ENCODE data around the gene SRMS.

Gene SRMS

DNA sequence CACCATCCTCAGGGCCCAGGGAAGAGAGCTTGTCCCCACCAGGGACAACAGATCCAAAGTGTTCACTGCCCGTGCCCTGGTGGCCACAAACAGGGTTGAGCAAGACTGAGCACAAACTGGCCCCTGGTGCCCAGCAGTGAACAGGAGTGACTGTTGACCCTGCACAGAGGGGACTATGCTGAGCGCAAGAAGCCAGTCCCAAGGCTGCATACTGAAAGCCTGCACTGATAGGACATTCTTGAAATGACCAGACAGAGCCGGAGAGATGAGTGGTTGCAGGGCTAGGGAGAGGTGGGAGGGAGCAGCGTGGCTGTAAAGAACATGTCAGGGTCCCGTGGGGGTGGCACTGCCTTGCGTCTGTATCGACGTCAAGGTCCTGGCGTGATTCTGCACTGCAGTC lies 3.5 kb upstream of the SRMS start:
- no peak for DNase-seq

DNA sequence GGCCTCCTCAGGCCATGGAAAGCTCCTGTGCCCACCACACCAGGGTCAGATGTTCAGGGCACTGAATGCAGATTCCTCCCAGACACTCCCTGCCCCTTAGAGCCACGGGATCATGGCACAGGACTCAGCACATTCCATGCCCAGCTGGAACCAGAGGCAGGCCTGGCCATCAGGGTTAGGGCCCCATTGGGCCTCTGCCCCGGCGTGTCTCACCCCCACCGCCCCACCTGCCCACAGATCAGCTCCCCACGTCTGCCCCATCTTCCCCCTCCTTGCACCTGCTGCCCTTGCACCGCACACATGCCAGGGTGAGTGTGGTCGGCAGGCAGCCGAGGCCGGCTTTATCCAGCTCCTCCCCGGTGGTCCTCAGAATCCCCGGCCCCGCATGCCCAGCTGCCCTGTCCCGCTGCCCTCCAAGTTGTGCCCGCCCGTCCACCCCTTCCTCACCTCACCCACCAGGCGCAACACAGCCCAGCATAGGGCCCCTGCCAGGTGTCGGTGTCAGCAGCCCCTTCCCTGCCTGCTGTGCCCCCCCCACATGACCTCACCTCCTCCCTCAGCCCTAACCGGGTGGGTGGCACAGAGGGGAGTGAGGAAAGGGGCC lies 2.2 kb upstream of the SRMS start:
- no peak for DNase-seq

DNA sequence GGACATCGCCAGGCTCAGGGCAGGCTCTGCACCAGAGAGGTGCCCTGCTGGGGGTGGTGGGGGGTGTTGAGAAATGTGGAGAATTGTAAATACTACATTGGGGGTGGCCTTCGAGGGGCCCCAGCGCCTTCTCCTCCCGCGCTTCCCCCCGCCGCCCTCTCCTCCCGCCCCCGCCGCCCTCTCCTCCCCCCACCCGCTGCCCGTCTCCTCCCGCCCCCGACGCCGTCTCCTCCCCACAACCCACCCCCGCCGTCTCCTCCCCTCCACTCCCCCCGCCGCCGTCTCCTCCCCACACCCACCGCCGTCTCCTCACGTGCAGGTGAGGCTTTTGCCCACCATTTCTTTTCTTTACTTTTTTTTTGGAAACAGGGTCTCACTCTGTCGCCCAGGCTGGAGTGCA lies 1.5 kb upstream of the SRMS start:
- no peak for DNase-seq

DNA sequence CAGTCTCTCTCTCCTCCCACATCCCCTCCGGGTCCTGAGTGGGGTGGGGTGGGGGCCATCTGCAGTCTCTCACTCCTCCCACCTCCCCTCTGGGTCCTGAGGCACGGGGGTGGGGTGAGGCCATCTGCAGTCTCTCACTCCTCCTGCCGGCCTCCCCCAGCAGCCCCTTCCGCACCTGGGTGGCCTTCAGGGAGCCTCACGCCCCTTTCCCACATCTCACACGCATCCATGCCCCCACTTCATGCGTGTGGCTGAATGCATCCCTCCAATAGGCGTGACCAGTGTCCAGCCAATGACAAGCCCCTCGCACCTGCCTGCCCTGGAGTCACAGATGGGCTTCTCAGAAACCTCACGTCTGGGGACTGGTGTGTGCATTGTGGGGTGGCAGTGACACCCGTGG lies 993 bp upstream of the SRMS start:
- no peak for DNase-seq

DNA sequence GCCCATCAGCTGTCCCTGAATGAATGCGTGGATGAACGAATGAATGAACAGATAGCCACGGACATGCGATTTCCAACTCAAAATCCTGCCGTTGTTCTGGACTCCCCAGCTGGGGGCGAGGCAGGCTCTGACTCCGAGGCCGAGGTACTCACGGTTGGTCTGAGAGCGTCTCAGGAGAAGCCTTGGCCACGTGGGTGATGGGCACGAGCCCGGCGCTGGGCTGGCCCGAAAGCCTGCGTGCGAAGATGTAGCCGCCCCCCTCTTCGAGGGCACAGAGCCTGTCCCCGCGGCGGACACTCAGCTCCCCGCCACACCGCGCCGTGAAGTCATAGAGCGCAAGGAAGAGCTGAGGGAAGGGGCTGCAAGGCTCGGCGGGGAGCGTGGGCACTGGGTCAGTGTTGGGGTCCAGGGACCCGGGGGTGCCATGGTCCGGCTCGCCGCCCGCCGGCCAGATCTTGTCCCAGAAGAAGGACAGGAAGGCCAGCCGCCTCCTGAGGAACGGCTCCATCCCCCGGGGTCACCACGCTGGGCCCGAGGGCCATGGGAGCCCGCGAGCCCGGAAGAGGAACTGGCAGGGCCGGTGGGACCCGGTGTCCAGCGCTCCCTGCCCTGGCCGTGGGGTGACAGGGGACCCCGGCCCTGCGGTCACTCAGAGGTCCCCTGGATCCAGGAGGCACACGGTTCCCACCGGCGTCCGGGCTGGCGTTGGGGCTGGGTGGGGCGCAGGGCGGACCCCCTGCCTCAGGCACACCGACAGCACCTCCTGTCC lies 409 bp downstream of the SRMS start:
- DNase-seq: no peak

DNA sequence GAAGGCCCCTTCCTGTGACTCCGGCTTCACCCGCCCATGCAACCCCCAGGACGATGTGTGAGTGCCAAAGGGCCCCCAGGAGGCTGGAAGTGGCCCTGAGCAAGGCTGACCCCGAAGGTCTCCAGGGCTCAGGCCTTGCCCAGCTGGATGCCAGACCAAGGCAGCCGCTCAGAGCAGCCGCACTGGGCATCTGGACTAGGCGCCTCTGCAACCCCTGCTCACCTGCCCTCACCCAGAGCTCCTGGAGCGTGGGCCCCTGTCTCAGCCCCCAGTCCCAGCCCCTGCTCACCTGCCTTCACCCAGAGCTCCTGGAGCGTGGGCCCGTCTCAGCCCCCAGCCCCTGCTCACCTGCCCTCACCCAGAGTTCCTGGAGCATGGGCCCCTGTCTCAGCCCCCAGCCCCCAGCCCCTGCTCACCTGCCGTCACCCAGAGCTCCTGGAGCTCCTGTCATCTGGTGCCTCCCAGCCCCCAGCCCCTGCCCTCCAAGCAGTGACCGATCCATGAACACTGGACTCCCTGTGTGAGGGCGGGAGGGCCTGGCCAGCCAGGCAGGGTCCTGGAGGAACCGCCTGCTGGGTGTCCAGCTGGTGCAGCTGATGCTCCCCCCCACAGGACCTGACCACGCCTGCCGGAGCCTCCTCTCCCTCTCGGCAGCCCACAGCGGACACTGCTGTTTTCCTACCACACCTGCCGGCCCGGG lies 1.1 kb downstream of the SRMS start:
- no peak for DNase-seq

DNA sequence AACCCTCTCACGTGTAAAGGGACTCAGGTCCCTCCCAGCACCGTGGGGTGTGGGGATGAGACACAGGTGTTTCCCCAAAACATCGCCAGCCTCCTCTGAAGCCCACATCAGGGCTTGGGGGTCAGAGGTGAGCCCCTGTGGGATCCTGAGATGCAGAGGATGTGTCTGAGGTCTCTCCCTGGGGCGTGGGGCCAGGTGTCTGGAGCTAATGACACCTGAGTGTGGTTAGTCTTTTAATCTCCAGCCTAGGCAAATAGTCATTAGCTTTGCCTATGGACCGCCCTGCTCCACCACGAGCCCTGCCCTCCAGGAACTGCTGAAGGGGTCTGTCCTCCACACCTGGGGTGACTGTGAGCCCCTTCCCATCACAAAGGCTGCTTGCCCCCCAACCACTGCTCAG lies 1.7 kb downstream of the SRMS start:
- DNase-seq: no peak

DNA sequence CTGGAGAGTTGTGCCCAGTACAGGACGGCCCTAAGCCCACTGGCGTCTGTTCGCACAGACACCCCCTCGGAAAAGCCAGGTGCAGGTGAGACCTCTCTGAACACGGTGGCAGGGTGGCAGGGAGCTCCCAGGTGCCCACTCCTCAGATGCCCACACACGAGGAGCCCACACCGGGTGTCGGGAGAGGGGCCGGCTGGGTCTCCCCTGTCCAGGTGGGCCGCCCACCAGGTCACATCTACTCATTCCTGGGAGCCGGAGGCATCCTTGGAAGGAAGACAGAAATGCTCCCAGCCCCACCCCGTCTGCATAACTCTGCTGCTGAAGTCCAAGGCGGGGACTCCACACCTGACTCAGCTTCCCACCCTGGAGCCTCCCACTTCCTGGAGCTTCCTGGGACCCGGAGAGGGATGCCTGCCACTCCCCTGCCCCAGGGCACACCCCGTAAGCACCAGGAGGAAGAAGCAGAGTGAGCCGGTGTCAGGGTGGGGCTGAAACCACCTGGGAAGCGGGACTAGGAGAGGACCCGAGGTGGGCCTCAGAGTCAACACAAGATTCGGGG lies 2.5 kb downstream of the SRMS start:
- DNase-seq: no peak

DNA sequence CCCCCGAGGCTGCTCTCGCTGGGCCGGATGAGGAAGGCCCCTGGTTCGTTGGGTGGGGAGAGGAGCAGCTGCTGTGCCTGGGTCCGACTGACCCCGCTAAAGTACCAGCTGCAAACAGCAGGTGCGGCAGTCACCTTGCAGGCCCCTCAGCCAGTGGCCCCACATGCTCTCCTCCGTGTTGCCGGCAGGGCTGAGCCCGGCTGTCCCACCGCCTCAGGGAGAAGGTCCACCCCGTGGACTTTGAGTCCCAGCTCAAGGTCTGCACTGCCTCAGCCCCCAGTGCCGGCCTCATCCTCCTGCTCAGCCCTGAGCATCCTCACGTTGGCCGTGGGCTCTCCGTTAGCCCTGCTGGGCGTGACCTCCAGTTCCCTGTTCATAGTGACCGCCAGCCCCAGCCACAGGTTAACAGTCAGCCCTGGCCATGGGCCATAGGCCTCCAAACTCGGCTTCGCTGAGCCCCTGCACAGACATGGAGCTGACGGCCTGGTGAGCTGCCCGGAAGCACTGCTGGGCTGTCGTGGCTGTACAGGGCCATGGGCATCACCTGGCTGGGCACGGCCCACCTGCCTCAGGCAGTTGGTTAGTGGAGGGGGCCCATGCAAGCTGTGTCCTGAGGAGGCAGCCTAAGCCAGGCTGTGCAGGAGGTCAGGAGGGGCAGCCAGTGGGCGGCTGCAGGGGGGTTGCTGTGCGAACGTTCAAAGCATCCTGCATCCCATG lies 3.1 kb downstream of the SRMS start:
- DNase-seq: no peak

DNA sequence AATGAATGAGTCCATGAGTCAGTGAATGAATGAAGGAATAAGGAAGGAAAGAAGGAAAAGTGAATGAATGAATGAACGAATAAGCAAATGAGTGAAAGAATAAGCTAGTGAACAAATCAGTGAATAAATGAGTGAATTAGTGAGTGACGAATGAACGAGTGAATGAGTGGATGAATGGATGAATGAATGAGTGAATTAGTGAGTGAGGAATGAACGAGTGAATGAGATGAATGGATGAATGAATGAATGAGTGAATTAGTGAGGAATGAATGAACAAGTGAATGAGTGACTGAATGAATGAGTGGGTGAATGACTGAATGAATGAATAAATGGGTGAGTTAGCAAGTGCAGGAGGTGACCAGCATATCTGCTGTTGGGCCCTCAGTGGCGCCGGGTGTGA lies 3.8 kb downstream of the SRMS start:
- DNase-seq: no peak

DNA sequence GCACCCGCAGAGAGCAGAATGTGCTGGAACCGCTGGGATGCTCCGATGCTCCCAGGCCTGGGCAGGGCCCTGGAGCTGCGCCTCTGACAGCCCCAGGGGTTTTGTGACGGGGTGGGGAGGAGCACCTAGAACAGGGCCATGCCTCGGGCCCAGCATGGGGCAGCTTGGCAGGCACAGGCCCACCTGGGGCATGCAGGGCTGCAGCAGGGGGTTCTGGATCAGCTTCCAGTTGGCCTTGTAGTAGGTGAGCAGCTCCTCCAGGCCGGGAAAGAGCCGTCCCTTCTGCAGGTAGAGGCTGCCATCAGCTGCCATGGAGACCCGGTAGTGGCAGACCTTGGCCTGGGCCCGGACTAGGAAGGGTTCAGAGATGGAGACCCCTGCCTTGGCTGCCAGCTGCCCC lies 4.4 kb downstream of the SRMS start:
- no peak for DNase-seq

DNA sequence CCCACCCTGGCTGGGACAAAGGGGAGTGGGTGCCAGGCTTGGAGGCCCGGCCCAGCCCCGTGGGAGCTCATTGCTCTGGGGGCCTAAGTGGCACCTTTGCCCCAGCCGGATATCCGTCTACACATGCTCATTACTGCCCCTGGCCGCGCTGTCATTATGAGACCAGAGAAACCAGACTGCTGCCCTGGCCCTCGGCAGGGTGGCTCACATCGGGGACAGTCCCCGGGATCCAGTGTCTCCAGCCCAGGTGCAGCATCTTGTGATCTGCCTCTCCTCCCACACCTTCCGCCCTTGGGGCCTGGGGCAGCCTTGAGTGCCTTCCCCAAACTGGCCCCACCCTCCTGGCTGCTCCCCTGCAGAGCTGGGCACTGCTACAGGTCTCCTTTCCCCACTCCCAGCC lies 4.9 kb downstream of the SRMS start:
- DNase-seq: no peak

DNA sequence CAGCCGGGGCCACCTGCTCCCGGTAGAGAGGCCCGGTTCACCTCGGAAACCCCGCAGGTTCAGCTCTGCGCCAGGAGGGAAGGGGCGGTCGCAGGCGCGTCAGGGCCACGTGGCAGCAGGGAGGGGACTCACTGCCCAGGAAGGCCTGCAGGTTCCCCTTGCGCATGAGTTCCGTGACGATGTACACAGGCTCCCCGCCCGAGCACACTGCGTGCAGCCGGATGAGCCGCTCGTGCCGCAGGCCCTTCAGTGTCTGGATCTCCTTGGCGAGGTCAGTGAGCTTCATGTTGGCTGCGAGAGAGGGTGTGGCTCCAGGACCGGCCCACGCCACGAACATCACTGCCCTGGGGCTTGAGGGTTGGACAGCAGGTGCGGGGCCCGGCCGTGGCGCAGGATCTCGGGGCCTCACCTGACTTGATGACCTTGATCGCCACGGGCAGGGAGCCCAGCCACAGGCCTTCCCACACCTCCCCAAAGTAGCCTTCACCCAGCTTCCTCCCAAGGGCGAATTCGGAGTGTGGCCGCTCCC lies 5.5 kb downstream of the SRMS start:
- no peak for DNase-seq

DNA sequence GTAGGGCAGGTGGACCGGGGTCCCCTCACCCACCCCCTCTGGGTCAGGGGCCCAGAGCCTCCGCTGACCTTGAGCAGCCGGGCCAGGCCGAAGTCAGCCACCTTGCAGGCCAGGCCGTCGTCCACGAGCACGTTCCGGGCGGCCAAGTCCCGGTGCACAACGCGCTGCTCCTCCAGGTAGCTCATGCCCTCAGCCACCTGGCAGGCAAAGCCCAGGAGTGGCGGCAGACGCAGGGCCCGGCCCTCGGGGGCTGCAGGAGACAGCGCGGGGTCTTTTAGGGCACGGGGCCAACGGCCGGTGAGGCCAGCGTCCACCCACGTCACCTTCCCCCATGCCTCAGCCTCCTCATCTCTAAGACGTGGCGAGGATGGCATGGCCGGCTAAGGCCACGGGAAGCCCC lies 6.2 kb downstream of the SRMS start:
- no peak for DNase-seq

DNA sequence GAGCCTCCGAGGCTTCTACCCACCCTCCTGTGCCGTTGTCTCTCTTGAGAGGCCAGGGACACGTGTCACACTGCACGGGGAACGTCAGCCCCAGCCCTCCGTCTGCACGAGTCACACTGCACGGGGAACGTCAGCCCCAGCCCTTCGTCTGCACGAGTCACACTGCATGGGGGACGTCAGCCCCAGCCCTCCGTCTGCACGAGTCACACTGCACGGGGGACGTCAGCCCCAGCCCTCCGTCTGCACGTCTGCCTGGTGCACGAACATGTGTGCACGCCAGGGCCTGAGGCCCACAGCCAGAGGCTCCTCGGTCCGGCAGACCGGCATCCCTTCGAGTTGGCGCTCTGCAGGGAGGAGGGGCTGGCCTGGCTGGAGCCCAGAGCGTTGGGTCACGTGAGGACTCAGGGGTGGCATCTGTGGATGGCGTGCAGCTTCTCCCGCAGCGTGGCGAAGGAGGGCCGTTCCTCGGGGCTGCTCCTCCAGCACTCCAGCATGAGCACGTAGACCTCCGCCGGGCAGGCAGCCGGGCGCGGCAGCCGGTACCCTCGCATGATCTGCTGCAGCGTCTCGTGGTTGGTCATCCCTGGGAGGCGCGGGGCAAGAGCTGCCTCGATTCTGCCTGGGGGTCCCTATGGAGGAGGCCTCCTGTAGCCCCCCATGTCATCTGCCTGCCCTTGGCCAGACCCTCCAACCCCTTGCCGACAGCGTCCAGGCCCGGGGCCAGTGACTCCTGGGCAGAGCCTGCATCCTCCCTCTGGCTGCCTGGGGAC lies 6.9 kb downstream of the SRMS start:
- no peak for DNase-seq

DNA sequence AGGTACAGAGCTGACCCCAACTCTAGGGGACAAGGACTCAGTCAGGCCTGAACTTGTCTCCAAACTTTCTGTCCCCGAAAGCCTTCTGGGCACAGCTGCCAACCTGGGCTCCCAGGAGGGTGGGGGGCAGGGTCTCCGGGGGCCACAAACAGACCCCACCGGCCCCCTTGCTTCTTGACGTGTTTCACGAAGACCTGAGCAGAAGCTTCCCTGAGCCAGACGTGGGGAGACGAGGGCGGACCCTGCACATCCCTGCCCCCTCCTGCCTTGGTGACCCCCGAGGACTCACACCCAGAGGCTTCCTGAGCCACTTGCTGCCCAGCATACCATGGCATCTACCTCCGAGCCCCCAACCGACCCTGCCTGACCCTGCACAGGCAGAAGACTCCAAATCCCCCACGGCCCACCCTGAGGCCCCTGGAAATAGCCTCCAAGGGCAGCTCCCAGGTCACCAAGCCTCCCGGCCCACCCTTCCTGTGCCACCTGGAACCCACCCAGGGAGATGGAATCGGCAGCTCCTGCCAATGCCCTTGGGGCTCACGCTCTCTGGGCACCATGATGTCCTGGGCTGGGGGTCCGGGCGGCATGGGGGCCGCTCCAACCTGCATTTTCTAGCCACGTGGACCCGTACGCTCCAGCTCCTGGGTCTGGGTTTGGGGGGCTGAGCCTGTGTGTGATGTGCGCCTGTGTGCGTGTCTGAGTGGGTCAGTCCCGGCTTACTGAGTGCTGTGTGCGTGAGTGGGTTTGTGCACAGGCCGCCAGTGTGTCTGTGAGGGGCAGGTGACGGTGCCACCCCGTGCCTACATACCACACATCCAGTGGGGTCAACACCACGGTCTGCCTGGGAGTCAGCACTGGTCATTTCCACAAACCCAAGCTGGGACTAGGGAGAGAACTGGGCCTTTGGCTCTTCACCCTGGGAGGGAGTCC lies 7.8 kb downstream of the SRMS start:
- DNase-seq: no peak

DNA sequence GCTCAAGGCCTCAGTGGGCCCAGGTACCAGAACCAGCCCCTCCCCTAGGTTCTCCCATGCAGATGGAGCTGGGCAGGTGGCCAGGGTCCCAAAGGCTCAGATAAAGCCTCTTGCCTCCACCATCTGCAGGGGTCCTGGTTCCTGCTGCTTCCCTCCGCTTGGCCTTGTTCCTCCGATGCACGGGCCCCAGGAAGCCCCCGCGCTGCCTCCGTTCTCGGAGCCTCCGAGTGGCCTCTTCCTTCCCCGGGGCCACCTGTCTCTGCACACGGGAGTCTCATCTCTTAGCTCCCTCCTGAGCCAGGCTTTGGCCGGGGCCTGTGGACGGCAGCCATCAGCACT lies 8.5 kb downstream of the SRMS start:
- DNase-seq: no peak

DNA sequence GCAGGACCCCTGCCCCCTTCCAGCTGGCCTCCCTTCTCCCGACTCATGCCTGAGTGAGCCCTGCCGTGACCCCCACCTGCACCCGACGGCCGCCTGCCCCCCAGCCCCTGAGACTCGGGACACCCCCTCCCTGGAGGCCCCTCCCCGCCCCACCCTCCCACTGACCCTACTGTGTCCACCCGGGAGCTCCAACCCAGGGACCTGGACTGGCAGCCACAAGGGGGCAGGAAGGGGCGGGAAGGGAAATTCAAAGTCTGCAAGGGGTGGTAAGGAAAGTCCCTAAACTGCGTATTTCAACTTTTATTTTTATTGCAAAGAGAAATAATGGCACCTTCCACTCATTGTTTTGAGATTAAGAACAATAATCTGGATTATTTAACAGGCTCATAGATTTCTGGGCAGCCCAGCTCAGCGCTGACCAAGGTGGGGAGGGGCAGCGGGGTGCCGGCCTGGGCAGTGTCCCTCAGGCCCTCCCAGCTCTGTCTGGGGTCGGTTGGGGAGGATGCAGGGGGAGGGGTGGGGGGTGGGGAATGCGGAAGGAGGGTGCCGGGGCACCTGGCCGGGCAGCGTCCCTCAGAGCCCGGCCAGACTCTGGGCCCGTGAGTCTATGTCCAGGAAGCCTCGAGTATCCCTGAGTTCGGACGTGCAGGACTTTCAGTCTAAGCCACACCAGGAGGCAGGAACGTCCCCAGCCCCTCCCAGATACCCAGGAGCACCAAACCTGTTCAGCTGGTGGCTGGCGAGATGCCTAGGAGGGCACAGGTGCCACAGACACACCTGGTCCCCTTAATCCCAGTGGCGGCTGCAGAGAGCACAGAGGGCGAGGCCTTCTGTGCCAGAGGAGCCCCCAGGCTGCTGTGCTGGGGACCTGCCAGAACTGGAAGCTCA lies 9.1 kb downstream of the SRMS start:
- DNase-seq: peak in 2 of 5 experiments; percentile 33 to 41

DNA sequence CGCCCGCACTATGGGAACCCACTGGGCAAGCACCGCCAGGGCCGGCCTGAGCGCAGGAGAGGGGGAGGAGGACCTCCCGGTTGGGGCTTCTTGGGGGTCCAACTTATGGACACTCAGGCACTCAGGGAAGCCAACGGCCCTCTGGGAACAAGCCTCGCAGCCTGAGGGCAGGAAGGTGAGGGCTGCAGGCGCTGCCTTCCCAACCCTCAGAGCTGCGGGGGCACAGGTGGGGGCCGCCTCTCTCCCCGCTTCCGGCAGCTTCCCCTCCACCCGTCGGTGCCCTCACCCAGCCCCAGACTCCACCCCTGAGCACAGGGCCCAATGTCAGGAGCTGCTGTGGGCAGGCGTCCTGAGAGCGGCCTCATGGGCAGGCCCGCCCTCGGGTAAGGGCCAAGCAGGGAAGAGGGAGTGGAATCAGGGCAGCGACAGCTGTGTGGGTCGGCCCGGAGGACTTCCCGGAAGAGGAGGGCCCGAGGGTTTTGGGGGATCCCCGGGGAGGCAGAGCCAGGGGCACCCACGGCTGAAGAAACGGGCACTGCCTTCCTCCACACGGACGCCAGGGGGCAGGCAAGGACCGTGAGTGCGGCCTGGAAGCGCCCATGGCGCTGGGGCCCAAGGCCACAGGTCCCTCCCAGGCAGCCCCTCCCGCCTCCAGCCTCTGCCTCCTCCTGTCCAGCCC lies 9.9 kb downstream of the SRMS start:
- DNase-seq: peak; percentile 85 to 93 (median 92)

Measured in T-helper 2 cell (primary cell).